ENCODE results near the gene ADGRV1. TPM values are rescaled to one million over a fixed set of nuclear protein-coding genes. Genes with fewer than 3 reads are reported as not detected.

Gene ADGRV1
- total RNA-seq, 2 experiments from 2014 or later = not detected

DNA sequence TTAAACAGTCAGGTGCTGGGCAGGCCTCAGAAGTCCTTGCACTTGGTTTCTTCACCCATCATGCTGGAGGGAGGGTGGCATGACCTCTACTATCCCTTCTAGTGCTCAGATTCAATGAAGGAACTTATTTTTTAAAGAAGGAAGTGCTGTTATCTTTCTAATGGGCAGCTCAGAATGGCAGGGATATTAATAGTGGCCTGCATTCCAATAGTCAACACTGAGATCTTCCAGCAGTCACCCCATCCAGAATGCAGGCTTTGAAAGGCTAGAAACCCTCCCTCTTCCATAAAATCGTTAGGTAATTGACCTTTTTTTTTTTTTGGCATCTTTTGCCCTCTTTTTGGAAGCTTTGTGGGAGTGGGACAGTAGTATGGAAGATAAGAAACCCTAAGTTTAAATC, 499.6 kb downstream of the ADGRV1 start:
- Histone ChIP-seq H3K79me2 (ENCODE audit: insufficient read depth, low read depth, low read length) (no peaks in the 10 kb centered on the region), H3K4me1 (ENCODE audit: insufficient read depth, low read length, poor library complexity, severe bottlenecking) (no peaks in the 10 kb centered on the region), H3K4me3 (ENCODE audit: low read depth, low read length, poor library complexity, severe bottlenecking) (no peak overlapping the region), H3K9me3 (ENCODE audit: low read length) (no peaks in the 10 kb centered on the region), H3K27ac (ENCODE audit: low read depth, low read length, poor library complexity, severe bottlenecking) (no peak overlapping the region), H3K4me2 (ENCODE audit: low read length) (no peak overlapping the region), H4K20me1 (ENCODE audit: insufficient read depth, low read length) (no peaks in the 10 kb centered on the region), H3K36me3 (ENCODE audit: insufficient read depth, low read length) (no peaks in the 10 kb centered on the region), H3K9me2 (ENCODE audit: insufficient read depth, low read length) (no peaks in the 10 kb centered on the region), H2AFZ (ENCODE audit: low read length) (no peak overlapping the region)
- BruUV-seq (replicated peaks) = no TSS peak
- CTCF ChIA-PET (ENCODE audit: unreplicated experiment) = no interaction called here
- TF ChIP-seq EZH2phosphoT487 (IDR thresholded peaks at IDR 0.05; ENCODE audit: borderline replicate concordance, low read depth, low read length) = no peak
- TF ChIP-seq, protein P1, sequence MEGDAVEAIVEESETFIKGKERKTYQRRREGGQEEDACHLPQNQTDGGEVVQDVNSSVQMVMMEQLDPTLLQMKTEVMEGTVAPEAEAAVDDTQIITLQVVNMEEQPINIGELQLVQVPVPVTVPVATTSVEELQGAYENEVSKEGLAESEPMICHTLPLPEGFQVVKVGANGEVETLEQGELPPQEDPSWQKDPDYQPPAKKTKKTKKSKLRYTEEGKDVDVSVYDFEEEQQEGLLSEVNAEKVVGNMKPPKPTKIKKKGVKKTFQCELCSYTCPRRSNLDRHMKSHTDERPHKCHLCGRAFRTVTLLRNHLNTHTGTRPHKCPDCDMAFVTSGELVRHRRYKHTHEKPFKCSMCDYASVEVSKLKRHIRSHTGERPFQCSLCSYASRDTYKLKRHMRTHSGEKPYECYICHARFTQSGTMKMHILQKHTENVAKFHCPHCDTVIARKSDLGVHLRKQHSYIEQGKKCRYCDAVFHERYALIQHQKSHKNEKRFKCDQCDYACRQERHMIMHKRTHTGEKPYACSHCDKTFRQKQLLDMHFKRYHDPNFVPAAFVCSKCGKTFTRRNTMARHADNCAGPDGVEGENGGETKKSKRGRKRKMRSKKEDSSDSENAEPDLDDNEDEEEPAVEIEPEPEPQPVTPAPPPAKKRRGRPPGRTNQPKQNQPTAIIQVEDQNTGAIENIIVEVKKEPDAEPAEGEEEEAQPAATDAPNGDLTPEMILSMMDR (conservative IDR thresholded peaks at IDR 0.05; ENCODE audit: low read length) = no peak
- intact Hi-C loops (cut with micrococcal nuclease; ENCODE audit: unreplicated experiment) = no loop called here
- no peak for DNase-seq (ENCODE audit: low spot score)
- POLR2A ChIA-PET = interaction anchor here (0.6 to 0.7 kb wide), 2 partner anchors 9 to 133 kb away, joined by 3 to 4 read pairs; no protein-coding TSS in a partner anchor

DNA sequence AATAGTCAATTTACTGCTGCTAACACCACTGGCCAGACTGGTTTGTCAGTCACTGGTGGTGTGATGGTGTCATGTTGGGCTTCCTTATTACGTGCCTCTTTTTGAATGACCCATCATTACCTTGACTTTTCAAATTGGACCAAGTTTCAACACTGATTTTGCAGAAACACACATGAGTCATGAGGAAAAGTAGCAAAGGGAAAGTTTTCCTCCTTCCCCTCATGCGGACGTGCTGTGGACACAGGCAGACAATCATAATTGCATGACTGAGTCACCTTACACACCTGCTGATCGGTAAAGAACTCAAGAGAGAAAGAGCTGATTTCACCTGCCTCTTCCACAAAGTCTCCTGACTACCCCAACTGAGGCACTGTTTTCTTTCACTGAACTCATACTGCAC, 500.0 kb downstream of the ADGRV1 start:
- POLR2A ChIA-PET = interaction anchor here (0.6 kb wide), 1 partner anchor 133 kb away, joined by 3 read pairs; no protein-coding TSS in a partner anchor
- no peak overlapping the region for H3K4me2 ChIP-seq (ENCODE audit: low read length)
- DNase-seq (ENCODE audit: low spot score) = no peak
- no peak overlapping the region for H2AFZ ChIP-seq (ENCODE audit: low read length)
- no peaks in the 10 kb centered on the region for H3K79me2 ChIP-seq (ENCODE audit: insufficient read depth, low read depth, low read length)
- no peaks in the 10 kb centered on the region for H4K20me1 ChIP-seq (ENCODE audit: insufficient read depth, low read length)
- no peaks in the 10 kb centered on the region for H3K9me3 ChIP-seq (ENCODE audit: low read length)
- H3K4me1 ChIP-seq (ENCODE audit: insufficient read depth, low read length, poor library complexity, severe bottlenecking) = no peaks in the 10 kb centered on the region
- TF ChIP-seq, protein P1 (conservative IDR thresholded peaks at IDR 0.05; ENCODE audit: low read length) = no peak
- no peak for TF ChIP-seq EZH2phosphoT487 (IDR thresholded peaks at IDR 0.05; ENCODE audit: borderline replicate concordance, low read depth, low read length)
- no peaks in the 10 kb centered on the region for H3K36me3 ChIP-seq (ENCODE audit: insufficient read depth, low read length)
- H3K27ac ChIP-seq (ENCODE audit: low read depth, low read length, poor library complexity, severe bottlenecking) = no peak overlapping the region
- H3K4me3 ChIP-seq (ENCODE audit: low read depth, low read length, poor library complexity, severe bottlenecking) = no peak overlapping the region
- no peaks in the 10 kb centered on the region for H3K9me2 ChIP-seq (ENCODE audit: insufficient read depth, low read length)
- intact Hi-C loops (cut with micrococcal nuclease; ENCODE audit: unreplicated experiment) = no loop called here
- CTCF ChIA-PET (ENCODE audit: unreplicated experiment) = no interaction called here
- no TSS peak for BruUV-seq (replicated peaks)

DNA sequence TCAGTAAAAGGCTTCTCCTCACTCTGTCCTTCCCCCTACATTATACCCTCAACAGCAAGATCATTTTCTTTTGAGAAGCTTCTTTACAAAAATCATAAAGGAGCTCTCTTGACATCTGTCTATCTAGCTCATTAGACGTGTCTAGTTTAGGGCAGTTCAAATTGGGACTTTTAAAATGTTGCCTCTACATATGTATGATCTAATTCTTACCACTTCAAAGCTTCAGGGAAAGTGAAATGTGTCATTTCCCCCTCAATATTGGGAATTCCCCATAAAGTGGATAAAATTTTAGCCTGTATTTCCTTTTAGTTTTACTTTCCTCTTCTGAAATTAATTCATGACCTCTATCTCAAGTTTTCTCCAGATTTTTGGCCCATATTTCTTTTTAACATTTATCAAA, 500.8 kb downstream of the ADGRV1 start:
- Histone ChIP-seq H3K36me3 (ENCODE audit: insufficient read depth, low read length) (no peaks in the 10 kb centered on the region), H4K20me1 (ENCODE audit: insufficient read depth, low read length) (no peaks in the 10 kb centered on the region), H3K4me2 (ENCODE audit: low read length) (no peak overlapping the region), H3K4me1 (ENCODE audit: insufficient read depth, low read length, poor library complexity, severe bottlenecking) (no peaks in the 10 kb centered on the region), H3K9me3 (ENCODE audit: low read length) (no peaks in the 10 kb centered on the region), H3K79me2 (ENCODE audit: insufficient read depth, low read depth, low read length) (no peaks in the 10 kb centered on the region), H3K4me3 (ENCODE audit: low read depth, low read length, poor library complexity, severe bottlenecking) (no peak overlapping the region), H2AFZ (ENCODE audit: low read length) (no peak overlapping the region), H3K27ac (ENCODE audit: low read depth, low read length, poor library complexity, severe bottlenecking) (no peak overlapping the region), H3K9me2 (ENCODE audit: insufficient read depth, low read length) (no peaks in the 10 kb centered on the region)
- TF ChIP-seq, protein P1 (conservative IDR thresholded peaks at IDR 0.05; ENCODE audit: low read length) = no peak
- no peak for TF ChIP-seq EZH2phosphoT487 (IDR thresholded peaks at IDR 0.05; ENCODE audit: borderline replicate concordance, low read depth, low read length)
- intact Hi-C loops (cut with micrococcal nuclease; ENCODE audit: unreplicated experiment) = no loop called here
- CTCF ChIA-PET (ENCODE audit: unreplicated experiment) = no interaction called here
- POLR2A ChIA-PET = interaction anchor here (1.6 kb wide), 1 partner anchor 9 kb away, joined by 4 read pairs; no protein-coding TSS in a partner anchor
- no peak for DNase-seq (ENCODE audit: low spot score)
- BruUV-seq (replicated peaks) = no TSS peak
